ENCODE measurements around the gene USP17L21.
"Not testable (repeated sequence)": the region's sequence is repeated elsewhere in the genome, so short reads cannot be mapped to it uniquely, and the experiment has no call there.

- TF ChIP-seq POLR2A (IDR thresholded peaks at IDR 0.05; ENCODE audit: low read depth, low read length); POLR2AphosphoS5 (IDR thresholded peaks at IDR 0.05; ENCODE audit: low read depth, low read length); TAF1 (IDR thresholded peaks at IDR 0.05; ENCODE audit: borderline replicate concordance, low read depth, low read length): not testable (repeated sequence)
Observed at GRCh38 chr4:9243579-9243978, 19.1 kb upstream of the USP17L21 start, which contains the start of gene USP17L17.
